ENCODE measurements around the gene ZBTB7A.

Gene ZBTB7A

GRCh38 chr19:4103080-4103433 lies 36.4 kb upstream of the ZBTB7A start:
- Histone ChIP-seq H3K27me3 (ENCODE audit: insufficient read depth, poor library complexity, severe bottlenecking) (no peaks in the 10 kb centered on the region), H3K27ac (replicated peaks) (no peak overlapping the region), H3K4me3 (replicated peaks; ENCODE audit: insufficient read depth, low read length) (no peak overlapping the region)
- no peak for TF ChIP-seq GABPA (IDR thresholded peaks at IDR 0.05; ENCODE audit: low read depth)
- no peak for TF ChIP-seq POLR2AphosphoS5 (IDR thresholded peaks at IDR 0.05; ENCODE audit: low read depth)
- DNase-seq (ENCODE audit: low read depth in 1 of 2, low spot score in 1 of 2): no peak

- no peak overlapping the region for H3K27ac ChIP-seq (replicated peaks)
- DNase-seq (ENCODE audit: low read depth in 1 of 2, low spot score in 1 of 2): no peak
- no peak overlapping the region for H3K4me3 ChIP-seq (replicated peaks; ENCODE audit: insufficient read depth, low read length)
- no peak for TF ChIP-seq CTCF (IDR thresholded peaks at IDR 0.05; ENCODE audit: insufficient read depth, low read length)
- no peak for TF ChIP-seq GABPA (IDR thresholded peaks at IDR 0.05; ENCODE audit: low read depth)
- no peak for TF ChIP-seq POLR2AphosphoS5 (IDR thresholded peaks at IDR 0.05; ENCODE audit: low read depth)
- no peaks in the 10 kb centered on the region for H3K27me3 ChIP-seq (ENCODE audit: insufficient read depth, poor library complexity, severe bottlenecking)
Measured at GRCh38 chr19:4102339-4103079, 35.8 kb upstream of the ZBTB7A start.

GRCh38 chr19:4101496-4101770 lies 34.7 kb upstream of the ZBTB7A start:
- no peak for DNase-seq (ENCODE audit: low read depth in 1 of 2, low spot score in 1 of 2)
- Histone ChIP-seq H3K27ac (replicated peaks) (no peak overlapping the region), H3K4me3 (replicated peaks; ENCODE audit: insufficient read depth, low read length) (no peak overlapping the region), H3K27me3 (ENCODE audit: insufficient read depth, poor library complexity, severe bottlenecking) (no peaks in the 10 kb centered on the region)
- TF ChIP-seq GABPA (IDR thresholded peaks at IDR 0.05; ENCODE audit: low read depth) (no peak), CTCF (IDR thresholded peaks at IDR 0.05; ENCODE audit: insufficient read depth, low read length) (no peak), SPI1 (IDR thresholded peaks at IDR 0.05; ENCODE audit: borderline replicate concordance, low read depth) (no peak), POLR2AphosphoS5 (IDR thresholded peaks at IDR 0.05; ENCODE audit: low read depth) (no peak), REST (IDR thresholded peaks at IDR 0.05; ENCODE audit: insufficient replicate concordance, low read depth) (no peak)

- no peak for TF ChIP-seq POLR2AphosphoS5 (IDR thresholded peaks at IDR 0.05; ENCODE audit: low read depth)
- TF ChIP-seq GABPA (IDR thresholded peaks at IDR 0.05; ENCODE audit: low read depth): no peak
- no peak for TF ChIP-seq REST (IDR thresholded peaks at IDR 0.05; ENCODE audit: insufficient replicate concordance, low read depth)
- TF ChIP-seq SPI1 (IDR thresholded peaks at IDR 0.05; ENCODE audit: borderline replicate concordance, low read depth): no peak
- no peak for TF ChIP-seq CTCF (IDR thresholded peaks at IDR 0.05; ENCODE audit: insufficient read depth, low read length)
- DNase-seq (ENCODE audit: low read depth in 1 of 2, low spot score in 1 of 2): no peak
- Histone ChIP-seq H3K27me3 (ENCODE audit: insufficient read depth, poor library complexity, severe bottlenecking) (no peaks in the 10 kb centered on the region), H3K27ac (replicated peaks) (no peak overlapping the region), H3K4me3 (replicated peaks; ENCODE audit: insufficient read depth, low read length) (no peak overlapping the region)
Measured at GRCh38 chr19:4100647-4101495, 34.2 kb upstream of the ZBTB7A start.

Measured in HL-60 (cell line).